ENCODE measurements around the gene IPO4.
A peak's percentile ranks its signal among the peaks of the same experiment; 100 is the strongest.
"Not testable (repeated sequence)": the region's sequence is repeated elsewhere in the genome, so short reads cannot be mapped to it uniquely, and the experiment has no call there.

The IPO4 gene

GRCh38 chr14:24216876-24217275 is 28.3 kb upstream of the IPO4 start:
- DNase-seq (ENCODE audit: low spot score), result not testable (repeated sequence)

- DNase-seq (ENCODE audit: low spot score), result no peak
Observed at GRCh38 chr14:24216345-24216699, 27.7 kb upstream of the IPO4 start.

- peak; percentile 90 for DNase-seq (ENCODE audit: low spot score)
Observed at GRCh38 chr14:24215495-24216344, 27.1 kb upstream of the IPO4 start, which contains the start of gene MDP1. TSS of gene MDP1 (minus strand) at chr14:24216066. CDS start at chr14:24215955, 111 bp downstream.

- DNase-seq (ENCODE audit: low spot score), result no peak
Observed at GRCh38 chr14:24213866-24214662, 25.4 kb upstream of the IPO4 start.

- peak; percentile 98 for DNase-seq (ENCODE audit: low spot score)
Observed at GRCh38 chr14:24212924-24213865, 24.6 kb upstream of the IPO4 start, which contains the start of gene CHMP4A. TSS of gene CHMP4A (minus strand) at chr14:24213488. CDS start at chr14:24213439, 49 bp downstream.

GRCh38 chr14:24211311-24211710 is 22.7 kb upstream of the IPO4 start:
- DNase-seq (ENCODE audit: low spot score), result no peak

GRCh38 chr14:24207625-24208024 is 19.0 kb upstream of the IPO4 start:
- no peak for DNase-seq (ENCODE audit: low spot score)

GRCh38 chr14:24207104-24207551 is 18.5 kb upstream of the IPO4 start:
- no peak for DNase-seq (ENCODE audit: low spot score)

- no peak for DNase-seq (ENCODE audit: low spot score)
Observed at GRCh38 chr14:24206260-24207103, 17.9 kb upstream of the IPO4 start.

- no peak for DNase-seq (ENCODE audit: low spot score)
Observed at GRCh38 chr14:24204163-24205146, 15.8 kb upstream of the IPO4 start.

- not testable (repeated sequence) for DNase-seq (ENCODE audit: low spot score)
Observed at GRCh38 chr14:24203249-24203886, 14.8 kb upstream of the IPO4 start.

GRCh38 chr14:24202538-24202937 is 13.9 kb upstream of the IPO4 start:
- not testable (repeated sequence) for DNase-seq (ENCODE audit: low spot score)

- DNase-seq (ENCODE audit: low spot score), result no peak
Observed at GRCh38 chr14:24198814-24199524, 10.4 kb upstream of the IPO4 start.

- no peak for DNase-seq (ENCODE audit: low spot score)
Observed at GRCh38 chr14:24197056-24197450, 8.4 kb upstream of the IPO4 start.

- no peak for DNase-seq (ENCODE audit: low spot score)
Observed at GRCh38 chr14:24196071-24197055, 7.7 kb upstream of the IPO4 start.

GRCh38 chr14:24195186-24196070 is 6.8 kb upstream of the IPO4 start, which contains the start of gene TM9SF1:
TSS of gene TM9SF1 (minus strand) at chr14:24195441. CDS start at chr14:24195019, 422 bp downstream.
- DNase-seq (ENCODE audit: low spot score), result peak; percentile 87
